ENCODE measurements around the gene CCR5.

DNA sequence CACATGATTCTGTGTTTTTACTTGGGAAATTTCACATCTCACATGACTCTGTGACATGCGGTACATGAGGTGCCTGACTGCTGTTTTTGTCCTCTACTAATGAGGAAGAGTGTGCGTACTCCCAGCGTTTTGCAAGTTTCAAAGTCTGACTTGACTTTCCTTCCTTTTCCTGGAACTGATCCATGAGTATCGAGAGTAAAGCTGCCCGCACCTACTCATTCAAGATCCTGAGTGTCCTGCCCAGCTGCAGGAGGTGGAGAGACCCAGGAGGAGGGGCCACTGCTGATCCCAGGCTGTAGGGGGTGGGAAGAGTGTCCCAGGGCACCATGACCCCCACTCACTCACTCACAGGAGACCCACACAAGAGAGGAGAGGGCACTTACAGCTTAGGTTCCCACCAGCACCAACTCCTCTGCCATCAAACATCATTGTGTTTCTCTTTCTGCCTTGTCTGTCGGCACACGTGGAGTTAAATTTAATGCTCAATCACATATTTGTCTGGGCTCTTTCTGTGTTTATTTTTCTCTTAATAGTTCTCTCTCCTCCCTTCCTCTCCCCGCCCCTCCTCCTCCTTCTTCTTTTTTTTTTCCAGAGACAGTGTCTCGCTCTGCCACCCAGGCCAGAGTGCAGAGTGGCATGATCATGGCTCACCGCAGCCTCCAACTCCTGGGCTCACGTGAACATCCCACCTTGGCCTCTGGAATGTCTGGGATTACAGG is 34.7 kb downstream of the CCR5 start:
- TF ChIP-seq KDM6A (CRISPR knock-in tag; IDR thresholded peaks at IDR 0.05; ENCODE audit: low read depth), result no peak
- no peak for TF ChIP-seq ARID2 (CRISPR knock-in tag; IDR thresholded peaks at IDR 0.05; ENCODE audit: borderline replicate concordance)
- TF ChIP-seq, protein P1, sequence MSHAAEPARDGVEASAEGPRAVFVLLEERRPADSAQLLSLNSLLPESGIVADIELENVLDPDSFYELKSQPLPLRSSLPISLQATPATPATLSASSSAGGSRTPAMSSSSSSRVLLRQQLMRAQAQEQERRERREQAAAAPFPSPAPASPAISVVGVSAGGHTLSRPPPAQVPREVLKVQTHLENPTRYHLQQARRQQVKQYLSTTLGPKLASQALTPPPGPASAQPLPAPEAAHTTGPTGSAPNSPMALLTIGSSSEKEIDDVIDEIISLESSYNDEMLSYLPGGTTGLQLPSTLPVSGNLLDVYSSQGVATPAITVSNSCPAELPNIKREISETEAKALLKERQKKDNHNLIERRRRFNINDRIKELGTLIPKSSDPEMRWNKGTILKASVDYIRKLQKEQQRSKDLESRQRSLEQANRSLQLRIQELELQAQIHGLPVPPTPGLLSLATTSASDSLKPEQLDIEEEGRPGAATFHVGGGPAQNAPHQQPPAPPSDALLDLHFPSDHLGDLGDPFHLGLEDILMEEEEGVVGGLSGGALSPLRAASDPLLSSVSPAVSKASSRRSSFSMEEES (CRISPR knock-in tag; IDR thresholded peaks at IDR 0.05), result no peak
